Esophagus muscularis mucosa (tissue), 2 donors: Measurements from ENCODE around the gene ARHGAP6.

ENCODE experiments used
- EP300 ChIP-seq: sonication (generic); formaldehyde crosslinking; IDR thresholded peaks from one replicate; pipeline ENCODE4 v1.6.1; 2017; ENCODE audit warnings: antibody characterized with exemption
- POLR2A ChIP-seq: fragments of 450-650 bp; IDR thresholded peaks from one replicate; pipeline ENCODE4 v1.6.1; 2017; ENCODE audit warnings: antibody characterized with exemption, moderate library complexity, mild to moderate bottlenecking, low read depth

DNA sequence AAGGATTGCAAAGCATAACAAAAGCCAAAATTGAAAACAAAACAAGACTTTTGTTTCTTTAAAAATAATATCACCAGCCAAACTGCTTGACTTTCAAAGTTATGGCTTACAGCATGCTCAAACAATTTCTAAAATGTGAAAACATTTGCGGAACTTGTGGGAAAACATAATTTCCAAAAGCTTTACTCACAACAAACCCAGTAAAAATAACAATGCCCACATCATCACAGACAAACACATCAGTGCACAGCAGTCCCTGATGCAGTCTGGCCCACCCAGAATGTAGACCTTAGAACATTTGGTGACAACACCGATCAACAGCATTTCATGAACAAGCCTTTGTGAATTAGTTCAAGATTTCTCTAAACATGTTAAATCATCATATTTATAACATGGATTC, 98.9 kb downstream of the ARHGAP6 start:
- no peak for TF ChIP-seq EP300
- no peak for TF ChIP-seq POLR2A
